Measurements from ENCODE around the gene PCSK5. TPM values are rescaled to one million over a fixed set of nuclear protein-coding genes. Genes with fewer than 3 reads are reported as not detected.

PCSK5 gene
- total RNA-seq, 1 experiment from 2014 or later = 0.17 TPM

GRCh38 chr9:75907923-75908322 lies 17.4 kb downstream of the PCSK5 start:
- DNase-seq (ENCODE audit: low spot score) = no peak
- H3K36me3 ChIP-seq (ENCODE audit: insufficient read depth, low read length, poor library complexity, severe bottlenecking) = no peaks in the 10 kb centered on the region
- ChIA-PET POLR2A (ENCODE audit: low non-redundant PET) (interaction anchor here (0.5 kb wide), 1 partner anchor 60 kb away, joined by 3 read pairs; no protein-coding TSS in a partner anchor), CTCF (no interaction called here)
- H3K4me3 ChIP-seq (ENCODE audit: low read depth, low read length, poor library complexity, severe bottlenecking) = no peak overlapping the region
- BruUV-seq (replicated peaks) = no TSS peak
- H3K4me1 ChIP-seq (ENCODE audit: insufficient read depth, low read length, poor library complexity, severe bottlenecking) = no peaks in the 10 kb centered on the region
- intact Hi-C loops (cut with micrococcal nuclease; ENCODE audit: unreplicated experiment) = no loop called here
- no peak overlapping the region for H3K27ac ChIP-seq (ENCODE audit: low read depth, low read length, poor library complexity, severe bottlenecking)
- no peaks in the 10 kb centered on the region for H3K9me3 ChIP-seq (ENCODE audit: low read depth, low read length, poor library complexity, severe bottlenecking)
- H3K27me3 ChIP-seq (replicated peaks; ENCODE audit: insufficient read depth, low read depth, low read length, poor library complexity) = peaks cover 20% of the 10 kb centered on the region
- no peak for TF ChIP-seq CTCF (conservative IDR thresholded peaks at IDR 0.05; ENCODE audit: low read depth, low read length)
- no peak for TF ChIP-seq EZH2 (IDR thresholded peaks at IDR 0.05; ENCODE audit: borderline replicate concordance, low read depth, low read length, poor library complexity, severe bottlenecking)

- TF ChIP-seq CTCF (conservative IDR thresholded peaks at IDR 0.05; ENCODE audit: low read depth, low read length) (no peak), EZH2 (IDR thresholded peaks at IDR 0.05; ENCODE audit: borderline replicate concordance, low read depth, low read length, poor library complexity, severe bottlenecking) (no peak)
- intact Hi-C loops (cut with micrococcal nuclease; ENCODE audit: unreplicated experiment) = no loop called here
- DNase-seq (ENCODE audit: low spot score) = no peak
- BruUV-seq (replicated peaks) = no TSS peak
- Histone ChIP-seq H3K9me3 (ENCODE audit: low read depth, low read length, poor library complexity, severe bottlenecking) (no peaks in the 10 kb centered on the region), H3K4me3 (ENCODE audit: low read depth, low read length, poor library complexity, severe bottlenecking) (no peak overlapping the region), H3K27me3 (replicated peaks; ENCODE audit: insufficient read depth, low read depth, low read length, poor library complexity) (peaks cover 13% of the 10 kb centered on the region), H3K27ac (ENCODE audit: low read depth, low read length, poor library complexity, severe bottlenecking) (no peak overlapping the region), H3K4me1 (ENCODE audit: insufficient read depth, low read length, poor library complexity, severe bottlenecking) (no peaks in the 10 kb centered on the region), H3K36me3 (ENCODE audit: insufficient read depth, low read length, poor library complexity, severe bottlenecking) (no peaks in the 10 kb centered on the region)
- ChIA-PET POLR2A (ENCODE audit: low non-redundant PET) (no interaction called here), CTCF (no interaction called here)
Measured at GRCh38 chr9:75909776-75910175, 19.3 kb downstream of the PCSK5 start.

- Histone ChIP-seq H3K27me3 (replicated peaks; ENCODE audit: insufficient read depth, low read depth, low read length, poor library complexity) (peaks cover 23% of the 10 kb centered on the region), H3K4me1 (ENCODE audit: insufficient read depth, low read length, poor library complexity, severe bottlenecking) (no peaks in the 10 kb centered on the region), H3K9me3 (ENCODE audit: low read depth, low read length, poor library complexity, severe bottlenecking) (no peaks in the 10 kb centered on the region), H3K36me3 (ENCODE audit: insufficient read depth, low read length, poor library complexity, severe bottlenecking) (no peaks in the 10 kb centered on the region), H3K27ac (ENCODE audit: low read depth, low read length, poor library complexity, severe bottlenecking) (no peak overlapping the region), H3K4me3 (ENCODE audit: low read depth, low read length, poor library complexity, severe bottlenecking) (no peak overlapping the region)
- intact Hi-C loops (cut with micrococcal nuclease; ENCODE audit: unreplicated experiment) = no loop called here
- ChIA-PET POLR2A (ENCODE audit: low non-redundant PET) (no interaction called here), CTCF (no interaction called here)
- no peak for DNase-seq (ENCODE audit: low spot score)
- BruUV-seq (replicated peaks) = no TSS peak
- TF ChIP-seq EZH2 (IDR thresholded peaks at IDR 0.05; ENCODE audit: borderline replicate concordance, low read depth, low read length, poor library complexity, severe bottlenecking) (no peak), CTCF (conservative IDR thresholded peaks at IDR 0.05; ENCODE audit: low read depth, low read length) (no peak)
Measured at GRCh38 chr9:75910731-75911130, 20.3 kb downstream of the PCSK5 start.

Data from A673 (cell line).